SK-N-SH (cell line): Measurements from ENCODE around the gene MRPL27.

ENCODE experiments used
- GATA2 ChIP-seq: sonication (generic); formaldehyde crosslinking; IDR thresholded peaks from 2 replicates; pipeline ENCODE4 v1.5.0; 2020; ENCODE audit warnings: mild to moderate bottlenecking, missing genetic modification reagents
- NRF1 ChIP-seq: IDR thresholded peaks from 2 replicates; pipeline ENCODE4 v1.6.1; 2012; ENCODE audit warnings: low read depth, mild to moderate bottlenecking, low read length
- PBX3 ChIP-seq: IDR thresholded peaks from 2 replicates; pipeline ENCODE4; 2012
- POLR2AphosphoS5 ChIP-seq: IDR thresholded peaks from 2 replicates; pipeline ENCODE4 v1.6.1; 2012; ENCODE audit warnings: low read depth, low read length
- RAD21 ChIP-seq: IDR thresholded peaks from 2 replicates; pipeline ENCODE4 v1.6.1; 2012; ENCODE audit warnings: mild to moderate bottlenecking, low read length
- RXRA ChIP-seq: IDR thresholded peaks from 2 replicates; pipeline ENCODE4 v1.4.0; 2012; ENCODE audit warnings: low read depth, mild to moderate bottlenecking, borderline replicate concordance
- SMC3 ChIP-seq: IDR thresholded peaks from 2 replicates; pipeline ENCODE4 v1.6.1; 2012; ENCODE audit warnings: low read depth, low read length, improper control_type of control experiment
- TAF1 ChIP-seq: IDR thresholded peaks from 2 replicates; pipeline ENCODE4 v1.6.1; 2012; ENCODE audit warnings: low read depth, mild to moderate bottlenecking, low read length, moderate library complexity, borderline replicate concordance
- ZBTB33 ChIP-seq: IDR thresholded peaks from 2 replicates; pipeline ENCODE4 v1.4.0; 2012; ENCODE audit warnings: low read depth, borderline replicate concordance
- TF ChIP-seq, protein P1 (sequence below): fragments of 200-600 bp; sonication (generic); IDR thresholded peaks from 2 replicates; pipeline ENCODE4 v1.6.1; 2017; ENCODE audit warnings: antibody characterized with exemption, mild to moderate bottlenecking, moderate library complexity
- TF ChIP-seq, protein P2 (sequence below): fragments of 150-350 bp; IDR thresholded peaks from 2 replicates; pipeline ENCODE4 v1.6.1; 2017; ENCODE audit warnings: antibody characterized with exemption, low read length, low read depth, borderline replicate concordance

DNA sequence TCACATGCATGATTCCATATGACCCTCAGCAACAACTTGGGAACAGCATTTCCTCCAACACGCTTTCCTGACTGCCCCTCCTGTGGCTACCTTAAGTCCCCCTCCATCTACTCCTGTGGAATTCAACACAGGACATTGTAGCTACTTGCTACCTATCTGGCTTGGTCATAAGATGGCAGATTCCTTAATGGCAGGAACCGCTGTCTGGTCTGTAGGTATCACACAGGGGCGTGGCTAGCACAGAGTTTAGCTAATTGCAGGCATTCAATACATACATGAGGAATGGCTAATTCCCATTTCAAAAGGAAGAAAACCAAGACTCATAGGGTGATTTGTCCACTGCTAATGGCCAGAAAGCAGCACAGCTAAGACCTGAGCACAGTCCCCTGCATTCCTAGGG is 15.7 kb upstream of the MRPL27 start:
- TF ChIP-seq, protein P1, sequence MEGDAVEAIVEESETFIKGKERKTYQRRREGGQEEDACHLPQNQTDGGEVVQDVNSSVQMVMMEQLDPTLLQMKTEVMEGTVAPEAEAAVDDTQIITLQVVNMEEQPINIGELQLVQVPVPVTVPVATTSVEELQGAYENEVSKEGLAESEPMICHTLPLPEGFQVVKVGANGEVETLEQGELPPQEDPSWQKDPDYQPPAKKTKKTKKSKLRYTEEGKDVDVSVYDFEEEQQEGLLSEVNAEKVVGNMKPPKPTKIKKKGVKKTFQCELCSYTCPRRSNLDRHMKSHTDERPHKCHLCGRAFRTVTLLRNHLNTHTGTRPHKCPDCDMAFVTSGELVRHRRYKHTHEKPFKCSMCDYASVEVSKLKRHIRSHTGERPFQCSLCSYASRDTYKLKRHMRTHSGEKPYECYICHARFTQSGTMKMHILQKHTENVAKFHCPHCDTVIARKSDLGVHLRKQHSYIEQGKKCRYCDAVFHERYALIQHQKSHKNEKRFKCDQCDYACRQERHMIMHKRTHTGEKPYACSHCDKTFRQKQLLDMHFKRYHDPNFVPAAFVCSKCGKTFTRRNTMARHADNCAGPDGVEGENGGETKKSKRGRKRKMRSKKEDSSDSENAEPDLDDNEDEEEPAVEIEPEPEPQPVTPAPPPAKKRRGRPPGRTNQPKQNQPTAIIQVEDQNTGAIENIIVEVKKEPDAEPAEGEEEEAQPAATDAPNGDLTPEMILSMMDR, result no peak
- TF ChIP-seq ZBTB33 (no peak), PBX3 (no peak), POLR2AphosphoS5 (no peak), GATA2 (CRISPR knock-in tag) (no peak), NRF1 (no peak), RAD21 (no peak), SMC3 (no peak), TAF1 (no peak), RXRA (no peak)
- TF ChIP-seq, protein P2, sequence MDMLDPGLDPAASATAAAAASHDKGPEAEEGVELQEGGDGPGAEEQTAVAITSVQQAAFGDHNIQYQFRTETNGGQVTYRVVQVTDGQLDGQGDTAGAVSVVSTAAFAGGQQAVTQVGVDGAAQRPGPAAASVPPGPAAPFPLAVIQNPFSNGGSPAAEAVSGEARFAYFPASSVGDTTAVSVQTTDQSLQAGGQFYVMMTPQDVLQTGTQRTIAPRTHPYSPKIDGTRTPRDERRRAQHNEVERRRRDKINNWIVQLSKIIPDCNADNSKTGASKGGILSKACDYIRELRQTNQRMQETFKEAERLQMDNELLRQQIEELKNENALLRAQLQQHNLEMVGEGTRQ, result no peak
